Type B pancreatic cell (in vitro differentiated cells): ENCODE data around the gene HMGN2. TPM values are rescaled to one million over a fixed set of nuclear protein-coding genes. Genes with fewer than 3 reads are reported as not detected.

Experiments used
- DNase-seq: peaks from one replicate; pipeline ENCODE4 v3.0.0; 2021; ENCODE audit warnings: mixed read lengths; ENCODE audit not compliant: unreplicated experiment; ENCODE audit errors: extremely low spot score
- H3K27ac Mint-ChIP-seq: 2 replicates; pipeline ENCODE4 v1.8.0; 2021; ENCODE audit warnings: mild to moderate bottlenecking, mixed read lengths
- H3K27me3 Mint-ChIP-seq: 2 replicates; pipeline ENCODE4 v1.8.0; 2021; ENCODE audit warnings: mixed read lengths
- H3K36me3 Mint-ChIP-seq: 2 replicates; pipeline ENCODE4 v1.8.0; 2021; ENCODE audit warnings: mixed read lengths
- H3K4me1 Mint-ChIP-seq: one replicate; pipeline ENCODE4 v1.8.0; 2021; ENCODE audit warnings: mixed read lengths; ENCODE audit not compliant: unreplicated experiment
- H3K4me3 Mint-ChIP-seq: 2 replicates; pipeline ENCODE4 v1.8.0; 2021; ENCODE audit warnings: mild to moderate bottlenecking, mixed read lengths
- H3K9me3 Mint-ChIP-seq: 2 replicates; pipeline ENCODE4 v1.8.0; 2021; ENCODE audit warnings: mixed read lengths
- CTCF ChIP-seq: fragments of 200-600 bp; sonication (generic); conservative IDR thresholded peaks from 2 replicates; pipeline ENCODE4 v1.5.0; 2021; ENCODE audit warnings: antibody characterized with exemption, mild to moderate bottlenecking
- total RNA-seq: library from RNA; stranded (reverse); gene quantifications from 2 replicates; pipeline ENCODE4 v1.2.1, GENCODE V29; 2021; ENCODE audit warnings: low replicate concordance

The HMGN2 gene
- total RNA-seq, 1 donor from 2014 or later = 559 TPM

- Mint-ChIP-seq H3K36me3 (no peaks in the 10 kb centered on the region), H3K4me3 (no peak overlapping the region), H3K9me3 (no peaks in the 10 kb centered on the region), H3K27me3 (no peaks in the 10 kb centered on the region), H3K4me1 (no peaks in the 10 kb centered on the region), H3K27ac (no peak overlapping the region)
- TF ChIP-seq CTCF = no peak
- no peak for DNase-seq
Observed at GRCh38 chr1:26490155-26490554, 17.9 kb downstream of the HMGN2 start.

GRCh38 chr1:26493267-26493666 lies 21.0 kb downstream of the HMGN2 start:
- H3K27me3 Mint-ChIP-seq = no peaks in the 10 kb centered on the region
- DNase-seq = no peak
- H3K9me3 Mint-ChIP-seq = no peaks in the 10 kb centered on the region
- no peaks in the 10 kb centered on the region for H3K36me3 Mint-ChIP-seq
- no peak for TF ChIP-seq CTCF
- H3K4me3 Mint-ChIP-seq = no peak overlapping the region
- H3K27ac Mint-ChIP-seq = no peak overlapping the region
- peaks cover 3% of the 10 kb centered on the region for H3K4me1 Mint-ChIP-seq

GRCh38 chr1:26493938-26494337 lies 21.7 kb downstream of the HMGN2 start:
- H3K36me3 Mint-ChIP-seq = no peaks in the 10 kb centered on the region
- peaks cover 3% of the 10 kb centered on the region for H3K4me1 Mint-ChIP-seq
- no peak overlapping the region for H3K27ac Mint-ChIP-seq
- H3K9me3 Mint-ChIP-seq = no peaks in the 10 kb centered on the region
- no peak for TF ChIP-seq CTCF
- H3K4me3 Mint-ChIP-seq = no peak overlapping the region
- no peaks in the 10 kb centered on the region for H3K27me3 Mint-ChIP-seq
- DNase-seq = no peak

- peaks cover 3% of the 10 kb centered on the region for H3K4me1 Mint-ChIP-seq
- TF ChIP-seq CTCF = no peak
- DNase-seq = no peak
- peak overlapping the region; percentile 54 for H3K4me3 Mint-ChIP-seq
- H3K27me3 Mint-ChIP-seq = no peaks in the 10 kb centered on the region
- no peak overlapping the region for H3K27ac Mint-ChIP-seq
- no peaks in the 10 kb centered on the region for H3K9me3 Mint-ChIP-seq
- no peaks in the 10 kb centered on the region for H3K36me3 Mint-ChIP-seq
Observed at GRCh38 chr1:26496861-26497260, 24.6 kb downstream of the HMGN2 start.

- no peak for DNase-seq
- no peak for TF ChIP-seq CTCF
- Mint-ChIP-seq H3K27ac (no peak overlapping the region), H3K4me3 (peak overlapping the region; percentile 49), H3K36me3 (no peaks in the 10 kb centered on the region), H3K4me1 (peaks cover 3% of the 10 kb centered on the region), H3K9me3 (no peaks in the 10 kb centered on the region), H3K27me3 (no peaks in the 10 kb centered on the region)
Observed at GRCh38 chr1:26498894-26499293, 26.7 kb downstream of the HMGN2 start.
